K562 (cell line): ENCODE data around the gene WDR31. TPM values are rescaled to one million over a fixed set of nuclear protein-coding genes. Genes with fewer than 3 reads are reported as not detected.

Source experiments
- ATAC-seq: fragments of 200-7000 bp; cut with Tn5 transposase; 3 replicates; pipeline ENCODE4 v1.9.1; 2020; ENCODE audit warnings: moderate library complexity
- BruUV-seq: library from RNA; stranded (reverse); fragments of 400-500 nt; replicated peaks from 2 replicates; lab custom pipeline; 2021; lab: Mats Ljungman, UMichigan
- CTCF ChIA-PET: fragments of 300-600 bp; formaldehyde crosslinking; extraction: SDS; loops from one replicate; lab custom pipeline; 2021; ENCODE audit warnings: low intra/inter-chr PET ratio; lab: Yijun Ruan, JAX
- POLR2A ChIA-PET: fragments of 300-600, 350-650 bp; sonication (Branson Sonifier 250); formaldehyde crosslinking; extraction: SDS; loops from one replicate; lab custom pipeline; 2021; ENCODE audit warnings: antibody characterized with exemption, inconsistent platforms; lab: Yijun Ruan, JAX
- DNase-seq, 4 experiments: peaks; one replicate each; pipeline versions ENCODE4 v3.0.0 to v3.0.0-alpha.2; 2011 to 2018; ENCODE audit warnings: low spot score in 3 of 4, mixed read lengths in 3 of 4; ENCODE audit errors: extremely low read depth in 1 of 4
- FAIRE-seq: peaks from 2 replicates; lab custom pipeline; 2011; peaks lifted over from hg19 to GRCh38; lab: Jason Lieb, UNC
- H2AFZ ChIP-seq: 2 replicates; pipeline ENCODE4 v1.6.0; 2011; ENCODE audit warnings: low read depth, low read length, control low read depth, inconsistent platforms
- H3K27ac ChIP-seq: fragments of 200-600 bp; 3 replicates; pipeline ENCODE4 v1.8.0; 2011; ENCODE audit warnings: low read depth, mild to moderate bottlenecking, control low read depth, inconsistent platforms, low read length, moderate library complexity, mixed read lengths; ENCODE audit errors: extremely low read depth
- H3K27me3 ChIP-seq, 2 experiments: fragments of 300-600 bp in 1 of 2; 2 replicates in 1 of 2; 3 replicates in 1 of 2; pipeline versions ENCODE4 v1.6.0 to v1.8.0; 2011; ENCODE audit warnings: inconsistent platforms in 2 of 2, low read length in 2 of 2, mild to moderate bottlenecking in 1 of 2, mixed read lengths in 1 of 2, moderate library complexity in 1 of 2; ENCODE audit not compliant: control insufficient read depth in 2 of 2, insufficient read depth in 2 of 2
- H3K36me3 ChIP-seq: fragments of 300-600 bp; 3 replicates; pipeline ENCODE4 v1.8.0; 2011; ENCODE audit warnings: mild to moderate bottlenecking, low read length, inconsistent platforms; ENCODE audit not compliant: control insufficient read depth, insufficient read depth
- H3K4me1 ChIP-seq, 2 experiments: fragments of 200-600 bp in 1 of 2; replicated peaks in 1 of 2; 2 replicates in 1 of 2; 3 replicates in 1 of 2; pipeline versions ENCODE4 v1.5.1 to v1.8.0; 2011; ENCODE audit warnings: inconsistent platforms in 2 of 2, low read length in 2 of 2, mild to moderate bottlenecking in 1 of 2, mixed read lengths in 1 of 2, moderate library complexity in 1 of 2; ENCODE audit not compliant: control insufficient read depth in 2 of 2, insufficient read depth in 2 of 2
- H3K4me2 ChIP-seq: 2 replicates; pipeline ENCODE4 v1.6.1; 2011; ENCODE audit warnings: low read length, control low read depth, inconsistent platforms, mixed read lengths; ENCODE audit not compliant: insufficient read depth
- H3K4me3 ChIP-seq: fragments of 200-600 bp; sonication (generic), shearing (Covaris generic); 2 replicates; pipeline ENCODE4 v1.5.1; 2016; ENCODE audit warnings: control low read depth, inconsistent platforms
- H3K79me2 ChIP-seq: fragments of 200-600 bp; 3 replicates; pipeline ENCODE4 v1.8.0; 2011; ENCODE audit warnings: low read length, inconsistent platforms; ENCODE audit not compliant: control insufficient read depth, insufficient read depth
- H3K9ac ChIP-seq, 2 experiments: 2 replicates each; pipeline versions ENCODE4 v1.6.0 to v1.6.1; 2011; ENCODE audit warnings: low read depth in 2 of 2, low read length in 2 of 2, control low read depth in 1 of 2, inconsistent platforms in 1 of 2, mild to moderate bottlenecking in 1 of 2, mixed read lengths in 1 of 2; ENCODE audit not compliant: insufficient read depth in 1 of 2
- H3K9me1 ChIP-seq: one replicate; pipeline ENCODE4 v1.6.0; 2011; ENCODE audit warnings: inconsistent platforms, mild to moderate bottlenecking, low read length, moderate library complexity; ENCODE audit not compliant: control insufficient read depth, insufficient read depth
- H3K9me3 ChIP-seq: replicated peaks from 2 replicates; pipeline ENCODE4 v1.5.1; 2011; ENCODE audit warnings: low read depth, low read length, inconsistent platforms; ENCODE audit not compliant: control insufficient read depth, insufficient read depth
- H4K20me1 ChIP-seq: replicated peaks from 2 replicates; pipeline ENCODE4 v1.6.1; 2011; ENCODE audit warnings: low read length, inconsistent platforms, mixed read lengths; ENCODE audit not compliant: control insufficient read depth, insufficient read depth
- BCOR ChIP-seq: fragments of 450-650 bp; IDR thresholded peaks from 2 replicates; pipeline ENCODE4 v1.6.1; 2016
- DDX20 ChIP-seq: fragments of 450-650 bp; IDR thresholded peaks from 2 replicates; pipeline ENCODE4 v1.6.1; 2016; ENCODE audit warnings: missing genetic modification characterization, low read depth, mild to moderate bottlenecking, missing compliant biosample characterization, moderate library complexity
- HDAC8 ChIP-seq: fragments of 450-650 bp; IDR thresholded peaks from 2 replicates; pipeline ENCODE4 v1.6.1; 2016; ENCODE audit warnings: mild to moderate bottlenecking, missing genetic modification characterization, moderate library complexity, missing compliant biosample characterization
- HMGN3 ChIP-seq: IDR thresholded peaks from 2 replicates; pipeline ENCODE4 v1.6.1; 2011; ENCODE audit warnings: borderline replicate concordance, low read depth, mild to moderate bottlenecking, mixed read lengths, low read length; ENCODE audit not compliant: insufficient read length; ENCODE audit errors: extremely low read depth
- KLF10 ChIP-seq: fragments of 250-450 bp; sonication (Bioruptor Pico); IDR thresholded peaks from 2 replicates; pipeline ENCODE4 v1.6.1; 2021; ENCODE audit warnings: matching md5 sums
- NCOR1 ChIP-seq: fragments of 450-650 bp; IDR thresholded peaks from 2 replicates; pipeline ENCODE4 v1.6.1; 2016; ENCODE audit warnings: mild to moderate bottlenecking, moderate library complexity
- PHF20 ChIP-seq: fragments of 450-650 bp; IDR thresholded peaks from 2 replicates; pipeline ENCODE4 v1.6.1; 2018; ENCODE audit not compliant: partially characterized antibody
- SLC30A9 ChIP-seq: fragments of 250-450 bp; sonication (Bioruptor Pico); IDR thresholded peaks from 2 replicates; pipeline ENCODE4 v1.8.0; 2022; ENCODE audit warnings: mild to moderate bottlenecking, moderate library complexity
- ZNF212 ChIP-seq: fragments of 450-650 bp; formaldehyde crosslinking; IDR thresholded peaks from 2 replicates; pipeline ENCODE4 v1.4.0; 2020; ENCODE audit warnings: mild to moderate bottlenecking
- WGBS: fragments of 100-300 bp; shearing (Covaris generic); methylation state at CpG from one replicate; pipeline ENCODE4 v1.1.6; 2016; ENCODE audit warnings: low coverage, mixed read lengths; ENCODE audit not compliant: insufficient coverage; ENCODE audit errors: missing lambda C conversion rate; 5-methylcytosine and 5-hydroxymethylcytosine counted together
- in situ Hi-C: fragments of 300-500 bp; cut with MboI; formaldehyde crosslinking; loops from 4 replicates; pipeline ENCODE4 v1.15.0; 2018; ENCODE audit warnings: inconsistent platforms, mixed read lengths
- intact Hi-C: fragments of 100-400 bp; cut with micrococcal nuclease; formaldehyde crosslinking; loops from 2 replicates; pipeline ENCODE4 v1.14.2; 2022
- polyA plus RNA-seq, 8 experiments: library from polyadenylated mRNA; depleted of rRNA in 4 of 8; stranded (reverse) in 5 of 8; unstranded in 3 of 8; fragments of >200 nt; fragmentation: Nextera tagmentation in 2 of 8; fragmentation: Illumina TruSeq in 1 of 8; extraction: Ambion mirVana in 2 of 8; extraction: Trizol in 1 of 8; gene quantifications; 2 replicates each; pipeline versions ENCODE4 v1.2.1 to v1.2.3, GENCODE V29; 2011 to 2014; ENCODE audit warnings: inconsistent platforms in 1 of 8, missing spikeins in 1 of 8
- total RNA-seq, 7 experiments: library from RNA; depleted of rRNA in 6 of 7; stranded (reverse); fragments of >200 nt in 6 of 7; fragmentation: Illumina TruSeq in 2 of 7; extraction: Trizol in 2 of 7; gene quantifications; 2 replicates each; pipeline versions ENCODE4 v1.2.1 to v1.2.3, GENCODE V29; 2011 to 2021; ENCODE audit warnings: low replicate concordance in 1 of 7
- TF ChIP-seq, protein P1 (sequence below): sonication (generic); formaldehyde crosslinking; IDR thresholded peaks from 2 replicates; pipeline ENCODE4 v1.8.1; 2023; ENCODE audit warnings: mild to moderate bottlenecking, missing genetic modification reagents
- TF ChIP-seq, protein P2 (sequence below): fragments of 450-650 bp; IDR thresholded peaks from one replicate; pipeline ENCODE4 v1.6.1; 2018; ENCODE audit warnings: mild to moderate bottlenecking, moderate library complexity; ENCODE audit not compliant: partially characterized antibody
- TF ChIP-seq, protein P3 (sequence below): sonication (generic); formaldehyde crosslinking; IDR thresholded peaks from 2 replicates; pipeline ENCODE4 v1.9.0; 2022; ENCODE audit warnings: mild to moderate bottlenecking, missing genetic modification reagents
- TF ChIP-seq, protein P4 (sequence below): fragments of 450-650 bp; IDR thresholded peaks from 2 replicates; pipeline ENCODE4 v1.6.1; 2014; ENCODE audit warnings: low read depth, mild to moderate bottlenecking, moderate library complexity, borderline replicate concordance

The WDR31 gene
- total and polyA plus RNA-seq, 9 of the 15 experiments (the other 6 are each of a cell fraction or from before 2014, with no cell fraction given), result 0.35 to 1.8 (median 0.95) TPM

DNA sequence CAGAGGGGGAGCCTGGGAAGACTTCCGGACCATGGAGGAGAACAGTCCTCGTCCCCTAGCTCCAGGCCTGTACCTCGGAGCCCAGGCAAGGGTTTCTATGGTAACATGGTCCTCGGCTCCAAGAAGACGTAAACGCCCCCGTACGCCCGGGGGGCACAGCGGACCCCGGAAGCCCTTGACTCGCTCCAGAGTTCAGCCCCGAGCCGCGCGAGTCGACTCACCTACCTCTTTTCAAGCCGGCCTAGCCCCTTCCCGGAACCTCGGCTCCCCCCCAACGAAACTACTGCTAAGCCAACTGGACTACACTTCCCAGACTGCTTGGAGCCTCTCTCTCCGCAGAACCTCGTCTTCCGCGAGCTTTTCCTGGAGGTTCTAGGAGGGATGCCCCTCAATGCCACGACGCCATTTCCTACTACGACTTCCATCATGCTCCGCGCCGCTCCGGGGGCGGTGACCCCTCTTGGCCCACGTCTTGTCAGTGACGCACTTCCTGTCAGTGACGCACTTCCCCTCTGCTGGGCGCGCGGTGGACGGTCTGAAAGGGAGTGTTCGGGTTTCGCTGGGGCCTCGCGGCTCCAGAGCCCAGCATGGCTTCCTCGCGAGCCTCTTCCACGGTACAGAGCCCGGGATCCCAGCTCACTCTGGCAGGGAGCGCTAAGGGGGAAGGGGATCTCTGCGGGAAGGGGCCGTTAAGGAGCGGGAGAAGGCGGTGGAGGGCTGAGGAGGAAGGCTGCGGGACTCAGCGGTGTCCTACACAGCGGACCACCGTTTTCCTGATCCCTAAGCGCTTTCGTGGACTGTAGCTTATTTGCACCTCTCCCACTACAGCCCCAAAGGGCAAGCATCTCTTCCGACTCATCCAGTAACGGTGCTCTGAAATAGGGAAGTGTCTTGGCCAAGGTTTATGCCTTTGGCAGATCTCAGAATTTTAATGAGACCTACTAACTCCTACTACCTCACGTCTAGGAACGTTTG is 64.6 kb downstream of the WDR31 start, which contains the start of the genes CDC26 and PRPF4:
TSS of gene CDC26 (minus strand) at position 416 of the 975 bp plus-strand sequence. CDS start 3,065 bp downstream, outside the sequence.
TSS of gene PRPF4 (plus strand) at position 502 of the 975 bp plus-strand sequence. CDS start at position 588, 86 bp downstream.
- peak; percentile 97 for ATAC-seq
- POLR2A ChIA-PET, result interaction anchor here (0.5 to 2.0 kb wide), 25 partner anchors 8 to 492 kb away, joined by 3 to 12 read pairs (median 3); partner anchors contain the start of genes ALAD, C9orf43, FKBP15 and POLE3
- intact Hi-C loops (loop anchor here (2.0 to 10.0 kb wide), 5 partner anchors 55 to 383 kb away; partner anchors contain the start of genes ALAD, FKBP15 and SLC31A1), in situ Hi-C loops (no loop called here)
- DNase-seq, result peak; percentile 94 to 98 (median 94)
- Histone ChIP-seq H3K27ac (peak within 1 kb of the TSS; percentile 92), H2AFZ (peak within 1 kb of the TSS; percentile 98), H3K9me3 (no peaks in the 10 kb centered on the region), H3K4me1 (peaks cover 3 to 6% of the 10 kb centered on the region in 2 experiments; a peak in 3 of 5 replicates), H3K4me3 (peak within 1 kb of the TSS; percentile 80), H4K20me1 (no peaks in the 10 kb centered on the region), H3K9me1 (no peaks in the 10 kb centered on the region), H3K27me3 (no peaks in the 10 kb centered on the region), H3K79me2 (peaks cover 53% of the 10 kb centered on the region), H3K36me3 (peaks cover 70% of the 10 kb centered on the region), H3K4me2 (peak within 1 kb of the TSS; percentile 99), H3K9ac (peak within 1 kb of the TSS; percentile 96 to 99)
- CTCF ChIA-PET, result interaction anchor here (0.6 to 2.7 kb wide), 7 partner anchors 80 to 380 kb away, joined by 3 to 23 read pairs (median 5); partner anchors contain the start of genes C9orf43 and POLE3
- BruUV-seq, result TSS peak; percentile 79
- FAIRE-seq, result peak; percentile 97
- 1% methylated on average over 53 of the region's 63 CpGs for WGBS
- no peak for TF ChIP-seq SLC30A9 (CRISPR knock-in tag)
- peak; percentile 79 for TF ChIP-seq PHF20
- TF ChIP-seq KLF10, result no peak
- TF ChIP-seq BCOR, result no peak
- TF ChIP-seq, protein P1, sequence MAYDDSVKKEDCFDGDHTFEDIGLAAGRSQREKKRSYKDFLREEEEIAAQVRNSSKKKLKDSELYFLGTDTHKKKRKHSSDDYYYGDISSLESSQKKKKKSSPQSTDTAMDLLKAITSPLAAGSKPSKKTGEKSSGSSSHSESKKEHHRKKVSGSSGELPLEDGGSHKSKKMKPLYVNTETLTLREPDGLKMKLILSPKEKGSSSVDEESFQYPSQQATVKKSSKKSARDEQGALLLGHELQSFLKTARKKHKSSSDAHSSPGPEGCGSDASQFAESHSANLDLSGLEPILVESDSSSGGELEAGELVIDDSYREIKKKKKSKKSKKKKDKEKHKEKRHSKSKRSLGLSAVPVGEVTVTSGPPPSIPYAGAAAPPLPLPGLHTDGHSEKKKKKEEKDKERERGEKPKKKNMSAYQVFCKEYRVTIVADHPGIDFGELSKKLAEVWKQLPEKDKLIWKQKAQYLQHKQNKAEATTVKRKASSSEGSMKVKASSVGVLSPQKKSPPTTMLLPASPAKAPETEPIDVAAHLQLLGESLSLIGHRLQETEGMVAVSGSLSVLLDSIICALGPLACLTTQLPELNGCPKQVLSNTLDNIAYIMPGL (CRISPR knock-in tag), result no peak
- TF ChIP-seq NCOR1, result 0 out of 2 replicates have a peak, but pooled peaks have one; percentile 14
- TF ChIP-seq HMGN3, result no peak
- TF ChIP-seq, protein P2, sequence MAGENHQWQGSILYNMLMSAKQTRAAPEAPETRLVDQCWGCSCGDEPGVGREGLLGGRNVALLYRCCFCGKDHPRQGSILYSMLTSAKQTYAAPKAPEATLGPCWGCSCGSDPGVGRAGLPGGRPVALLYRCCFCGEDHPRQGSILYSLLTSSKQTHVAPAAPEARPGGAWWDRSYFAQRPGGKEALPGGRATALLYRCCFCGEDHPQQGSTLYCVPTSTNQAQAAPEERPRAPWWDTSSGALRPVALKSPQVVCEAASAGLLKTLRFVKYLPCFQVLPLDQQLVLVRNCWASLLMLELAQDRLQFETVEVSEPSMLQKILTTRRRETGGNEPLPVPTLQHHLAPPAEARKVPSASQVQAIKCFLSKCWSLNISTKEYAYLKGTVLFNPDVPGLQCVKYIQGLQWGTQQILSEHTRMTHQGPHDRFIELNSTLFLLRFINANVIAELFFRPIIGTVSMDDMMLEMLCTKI, result no peak
- TF ChIP-seq HDAC8 (tag), result 0 out of 2 replicates have a peak, but pooled peaks have one; percentile 24
- TF ChIP-seq ZNF212 (CRISPR knock-in tag), result no peak
- TF ChIP-seq DDX20, result no peak
- TF ChIP-seq, protein P3, sequence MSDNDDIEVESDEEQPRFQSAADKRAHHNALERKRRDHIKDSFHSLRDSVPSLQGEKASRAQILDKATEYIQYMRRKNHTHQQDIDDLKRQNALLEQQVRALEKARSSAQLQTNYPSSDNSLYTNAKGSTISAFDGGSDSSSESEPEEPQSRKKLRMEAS (CRISPR knock-in tag), result peak; percentile 87
- TF ChIP-seq, protein P4, sequence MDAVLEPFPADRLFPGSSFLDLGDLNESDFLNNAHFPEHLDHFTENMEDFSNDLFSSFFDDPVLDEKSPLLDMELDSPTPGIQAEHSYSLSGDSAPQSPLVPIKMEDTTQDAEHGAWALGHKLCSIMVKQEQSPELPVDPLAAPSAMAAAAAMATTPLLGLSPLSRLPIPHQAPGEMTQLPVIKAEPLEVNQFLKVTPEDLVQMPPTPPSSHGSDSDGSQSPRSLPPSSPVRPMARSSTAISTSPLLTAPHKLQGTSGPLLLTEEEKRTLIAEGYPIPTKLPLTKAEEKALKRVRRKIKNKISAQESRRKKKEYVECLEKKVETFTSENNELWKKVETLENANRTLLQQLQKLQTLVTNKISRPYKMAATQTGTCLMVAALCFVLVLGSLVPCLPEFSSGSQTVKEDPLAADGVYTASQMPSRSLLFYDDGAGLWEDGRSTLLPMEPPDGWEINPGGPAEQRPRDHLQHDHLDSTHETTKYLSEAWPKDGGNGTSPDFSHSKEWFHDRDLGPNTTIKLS, result peak; percentile 98
